HFF-Myc (cell line): ENCODE results near the gene ENOX1.

Experiments used
- DNase-seq: peaks from one replicate; pipeline ENCODE4 v3.0.0-alpha.2; 2011; ENCODE audit warnings: low read depth; ENCODE audit errors: extremely low read depth
- H3K4me3 ChIP-seq: replicated peaks from 2 replicates; pipeline ENCODE4 v1.5.1; 2011; ENCODE audit warnings: low read depth, mild to moderate bottlenecking, control low read depth, low read length
- CTCF ChIP-seq: IDR thresholded peaks from 2 replicates; pipeline ENCODE4 v1.5.1; 2012; ENCODE audit warnings: mild to moderate bottlenecking, low read depth, low read length, control low read depth; ENCODE audit errors: missing control alignments

ENOX1 gene

GRCh38 chr13:43572656-43573360 lies 214.0 kb downstream of the ENOX1 start:
- DNase-seq: no peak
- H3K4me3 ChIP-seq: no peak overlapping the region
- TF ChIP-seq CTCF: no peak

- no peak for TF ChIP-seq CTCF
- DNase-seq: no peak
- no peak overlapping the region for H3K4me3 ChIP-seq
Measured at GRCh38 chr13:43569658-43570057, 217.1 kb downstream of the ENOX1 start.

- no peak for DNase-seq
- no peak overlapping the region for H3K4me3 ChIP-seq
- no peak for TF ChIP-seq CTCF
Measured at GRCh38 chr13:43567608-43568007, 219.2 kb downstream of the ENOX1 start.

- no peak for DNase-seq
- TF ChIP-seq CTCF: no peak
- no peak overlapping the region for H3K4me3 ChIP-seq
Measured at GRCh38 chr13:43564952-43565351, 221.8 kb downstream of the ENOX1 start.

GRCh38 chr13:43561081-43561480 lies 225.7 kb downstream of the ENOX1 start:
- no peak for DNase-seq
- TF ChIP-seq CTCF: no peak
- no peak overlapping the region for H3K4me3 ChIP-seq

- no peak for TF ChIP-seq CTCF
- H3K4me3 ChIP-seq: no peak overlapping the region
- no peak for DNase-seq
Measured at GRCh38 chr13:43558939-43559338, 227.8 kb downstream of the ENOX1 start.

GRCh38 chr13:43558326-43558725 lies 228.4 kb downstream of the ENOX1 start:
- no peak for TF ChIP-seq CTCF
- DNase-seq: no peak
- H3K4me3 ChIP-seq: no peak overlapping the region
